Right lobe of liver (tissue), 4 donors: ENCODE measurements around the gene ATP2A1.

Experiments used
- CTCF ChIP-seq, 4 donors: fragments of 200-600 bp in 3 of 4; fragments of 450-650 bp in 1 of 4; IDR thresholded peaks; one replicate each; pipeline versions ENCODE4 v1.5.1 to v1.8.0; 2016 to 2022; ENCODE audit warnings: antibody characterized with exemption in 4 of 4, mild to moderate bottlenecking in 2 of 4
- POLR2A ChIP-seq: fragments of 450-650 bp; IDR thresholded peaks from one replicate; pipeline ENCODE4 v1.6.1; 2017; ENCODE audit warnings: antibody characterized with exemption, mild to moderate bottlenecking
- donor health status: DM: no; HTN: no; CAD: no.
- donor health status: DM: no; HTN: no; CAD: no.
- donor health status: DM: no; HTN: yes; CAD: no.

GRCh38 chr16:28882551-28883160, 4.4 kb downstream of the ATP2A1 start:
- no peak for TF ChIP-seq CTCF (IDR thresholded peaks at IDR 0.05)
- no peak for TF ChIP-seq POLR2A
